Measurements from ENCODE around the gene ZNF276.

DNA sequence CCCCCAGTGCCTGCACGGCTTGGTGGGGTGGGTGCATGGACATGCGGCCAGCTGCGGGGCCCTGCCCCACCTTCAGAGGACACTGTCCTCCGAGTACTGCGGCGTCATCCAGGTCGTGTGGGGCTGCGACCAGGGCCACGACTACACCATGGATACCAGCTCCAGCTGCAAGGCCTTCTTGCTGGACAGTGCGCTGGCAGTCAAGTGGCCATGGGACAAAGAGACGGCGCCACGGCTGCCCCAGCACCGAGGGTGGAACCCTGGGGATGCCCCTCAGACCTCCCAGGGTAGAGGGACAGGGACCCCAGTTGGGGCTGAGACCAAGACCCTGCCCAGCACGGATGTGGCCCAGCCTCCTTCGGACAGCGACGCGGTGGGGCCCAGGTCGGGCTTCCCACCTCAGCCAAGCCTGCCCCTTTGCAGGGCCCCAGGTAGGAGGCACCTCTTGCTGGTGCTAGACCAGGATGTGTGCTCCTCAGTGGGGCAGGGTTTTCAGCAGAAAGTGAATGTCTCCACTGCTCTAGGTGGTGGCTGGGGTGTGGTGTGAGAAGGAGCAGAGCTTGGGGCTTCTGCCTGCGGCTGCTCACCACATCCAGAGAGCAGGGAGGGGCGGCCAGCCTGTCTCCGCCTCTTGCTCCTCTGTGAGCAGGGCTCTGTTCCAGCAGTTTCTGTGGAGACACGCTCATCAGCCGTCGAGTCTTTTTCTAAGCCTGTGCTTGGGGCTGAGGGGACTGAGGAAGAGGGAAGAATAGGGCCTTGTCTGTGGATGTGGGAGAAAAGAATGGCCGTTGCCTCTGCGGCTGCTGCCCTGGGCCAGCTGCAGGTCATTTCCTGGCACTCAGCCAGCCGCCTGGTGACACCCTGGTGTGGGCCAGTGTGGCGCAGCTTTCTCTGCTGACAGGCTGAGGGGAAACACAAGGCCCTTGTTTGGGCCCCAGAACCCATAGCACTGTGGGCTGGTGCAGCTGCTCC lies 2.2 kb downstream of the ZNF276 start:
- TF ChIP-seq EZH2 (IDR thresholded peaks at IDR 0.05; ENCODE audit: insufficient read depth, poor library complexity, severe bottlenecking) (no peak), EZH2phosphoT487 (IDR thresholded peaks at IDR 0.05; ENCODE audit: insufficient read depth, low read depth) (no peak)

All from GM23248 (cell line).